ENCODE results near the gene LOXL1.

LOXL1 gene

GRCh38 chr15:73964736-73965093 lies 38.5 kb downstream of the LOXL1 start:
- peak; percentile 93 for TF ChIP-seq CTCF (IDR thresholded peaks at IDR 0.05)

- peak; percentile 43 for TF ChIP-seq CTCF (IDR thresholded peaks at IDR 0.05)
Observed at GRCh38 chr15:73965094-73965757, 39.0 kb downstream of the LOXL1 start.

GRCh38 chr15:73965758-73966113 lies 39.5 kb downstream of the LOXL1 start:
- no peak for TF ChIP-seq CTCF (IDR thresholded peaks at IDR 0.05)

GRCh38 chr15:73968461-73968860 lies 42.2 kb downstream of the LOXL1 start:
- no peak for TF ChIP-seq CTCF (IDR thresholded peaks at IDR 0.05)

- no peak for TF ChIP-seq CTCF (IDR thresholded peaks at IDR 0.05)
Observed at GRCh38 chr15:73969151-73969759, 43.0 kb downstream of the LOXL1 start.

- peak; percentile 80 for TF ChIP-seq CTCF (IDR thresholded peaks at IDR 0.05)
Observed at GRCh38 chr15:73972984-73973682, 46.9 kb downstream of the LOXL1 start.

- no peak for TF ChIP-seq CTCF (IDR thresholded peaks at IDR 0.05)
Observed at GRCh38 chr15:73978896-73979295, 52.6 kb downstream of the LOXL1 start.
